K562 (cell line): ENCODE results near the gene STX7.

Experiments
- EZH2 ChIP-seq: IDR thresholded peaks from 2 replicates; pipeline ENCODE4 v1.6.1; 2012; ENCODE audit warnings: low read depth, mild to moderate bottlenecking, inconsistent platforms, low read length, borderline replicate concordance
- FOXA1 ChIP-seq: fragments of 450-650 bp; IDR thresholded peaks from 2 replicates; pipeline ENCODE4 v1.6.1; 2016; ENCODE audit warnings: mild to moderate bottlenecking, borderline replicate concordance
- PHF21A ChIP-seq: fragments of 450-650 bp; IDR thresholded peaks from 2 replicates; pipeline ENCODE4 v1.6.1; 2017; ENCODE audit warnings: low read depth, borderline replicate concordance
- TEAD2 ChIP-seq: fragments of 450-650 bp; IDR thresholded peaks from 2 replicates; pipeline ENCODE4 v1.6.1; 2016; ENCODE audit warnings: missing genetic modification characterization, control low read depth, missing compliant biosample characterization
- TF ChIP-seq, protein P1 (sequence below), 3 experiments: IDR thresholded peaks in 2 of 3; conservative IDR thresholded peaks in 1 of 3; 2 replicates each; pipeline ENCODE4 v1.5.1; 2011 to 2012; ENCODE audit warnings: low read length in 3 of 3, mild to moderate bottlenecking in 3 of 3, control low read depth in 2 of 3, improper control_type of control experiment in 1 of 3, inconsistent platforms in 1 of 3, low read depth in 1 of 3, mixed read lengths in 1 of 3, moderate library complexity in 1 of 3; ENCODE audit not compliant: insufficient read depth in 2 of 3

DNA sequence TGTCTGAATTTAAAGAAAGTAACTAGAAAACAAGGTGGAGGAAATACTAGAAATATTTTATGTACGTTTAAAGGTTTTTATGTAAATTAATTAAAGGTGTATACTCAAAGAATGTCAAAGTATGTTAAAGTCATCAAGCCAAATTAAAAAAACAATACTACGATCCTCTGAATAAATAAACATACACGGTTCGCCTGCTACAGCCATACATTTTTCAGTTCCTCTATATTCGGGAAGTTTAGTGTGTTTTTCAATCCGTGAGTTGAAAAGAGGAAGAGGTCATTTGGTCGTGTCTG lies 626 bp downstream of the STX7 start:
- TF ChIP-seq FOXA1 = no peak
- no peak for TF ChIP-seq TEAD2 (tag)
- no peak for TF ChIP-seq EZH2
- TF ChIP-seq, protein P1, sequence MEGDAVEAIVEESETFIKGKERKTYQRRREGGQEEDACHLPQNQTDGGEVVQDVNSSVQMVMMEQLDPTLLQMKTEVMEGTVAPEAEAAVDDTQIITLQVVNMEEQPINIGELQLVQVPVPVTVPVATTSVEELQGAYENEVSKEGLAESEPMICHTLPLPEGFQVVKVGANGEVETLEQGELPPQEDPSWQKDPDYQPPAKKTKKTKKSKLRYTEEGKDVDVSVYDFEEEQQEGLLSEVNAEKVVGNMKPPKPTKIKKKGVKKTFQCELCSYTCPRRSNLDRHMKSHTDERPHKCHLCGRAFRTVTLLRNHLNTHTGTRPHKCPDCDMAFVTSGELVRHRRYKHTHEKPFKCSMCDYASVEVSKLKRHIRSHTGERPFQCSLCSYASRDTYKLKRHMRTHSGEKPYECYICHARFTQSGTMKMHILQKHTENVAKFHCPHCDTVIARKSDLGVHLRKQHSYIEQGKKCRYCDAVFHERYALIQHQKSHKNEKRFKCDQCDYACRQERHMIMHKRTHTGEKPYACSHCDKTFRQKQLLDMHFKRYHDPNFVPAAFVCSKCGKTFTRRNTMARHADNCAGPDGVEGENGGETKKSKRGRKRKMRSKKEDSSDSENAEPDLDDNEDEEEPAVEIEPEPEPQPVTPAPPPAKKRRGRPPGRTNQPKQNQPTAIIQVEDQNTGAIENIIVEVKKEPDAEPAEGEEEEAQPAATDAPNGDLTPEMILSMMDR (IDR thresholded peaks at IDR 0.05 in 2 of 3, conservative IDR thresholded peaks at IDR 0.05 in 1 of 3; ENCODE audit: insufficient read depth in 2 of 3, low read depth in 1 of 3, low read length in 3 of 3) = no peak
- no peak for TF ChIP-seq PHF21A
